Neural progenitor cell (in vitro differentiated cells): ENCODE data around the gene SLC5A10.
"Not testable (repeated sequence)": the region's sequence is repeated elsewhere in the genome, so short reads cannot be mapped to it uniquely, and the experiment has no call there.

ENCODE experiments used
- EZH2 ChIP-seq: fragments of 200-600 bp; sonication (generic); IDR thresholded peaks from 2 replicates; pipeline ENCODE4 v1.6.1; 2017; ENCODE audit warnings: antibody characterized with exemption, mild to moderate bottlenecking, moderate library complexity
- EZH2phosphoT487 ChIP-seq: fragments of 200-600 bp; sonication (generic); IDR thresholded peaks from 2 replicates; pipeline ENCODE4 v1.6.1; 2017; ENCODE audit warnings: antibody characterized with exemption
- TF ChIP-seq, protein P1 (sequence below): fragments of 200-600 bp; sonication (generic); IDR thresholded peaks from 2 replicates; pipeline ENCODE4 v1.5.1; 2017; ENCODE audit warnings: antibody characterized with exemption, mild to moderate bottlenecking

DNA sequence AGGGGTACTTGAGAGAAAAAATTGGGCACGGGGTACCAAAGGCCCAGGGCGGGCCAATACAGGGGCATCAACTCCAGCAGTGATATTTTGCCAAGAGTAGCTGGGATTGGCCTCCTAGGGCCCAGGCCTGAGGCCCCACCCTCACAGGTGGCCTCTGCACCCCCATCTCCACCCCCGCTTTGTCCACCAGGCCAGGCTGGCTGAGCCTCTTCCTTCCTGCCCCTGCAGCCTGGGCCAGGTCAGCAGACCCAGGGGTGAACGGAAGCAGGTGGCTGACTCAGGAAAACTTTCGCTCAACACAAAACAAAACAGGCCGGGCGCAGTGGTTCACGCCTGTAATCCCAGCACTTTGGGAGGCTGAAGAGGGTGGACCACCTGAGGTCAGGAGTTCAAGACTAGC lies 91.1 kb downstream of the SLC5A10 start:
- TF ChIP-seq EZH2, EZH2phosphoT487: not testable (repeated sequence)
- TF ChIP-seq, protein P1, sequence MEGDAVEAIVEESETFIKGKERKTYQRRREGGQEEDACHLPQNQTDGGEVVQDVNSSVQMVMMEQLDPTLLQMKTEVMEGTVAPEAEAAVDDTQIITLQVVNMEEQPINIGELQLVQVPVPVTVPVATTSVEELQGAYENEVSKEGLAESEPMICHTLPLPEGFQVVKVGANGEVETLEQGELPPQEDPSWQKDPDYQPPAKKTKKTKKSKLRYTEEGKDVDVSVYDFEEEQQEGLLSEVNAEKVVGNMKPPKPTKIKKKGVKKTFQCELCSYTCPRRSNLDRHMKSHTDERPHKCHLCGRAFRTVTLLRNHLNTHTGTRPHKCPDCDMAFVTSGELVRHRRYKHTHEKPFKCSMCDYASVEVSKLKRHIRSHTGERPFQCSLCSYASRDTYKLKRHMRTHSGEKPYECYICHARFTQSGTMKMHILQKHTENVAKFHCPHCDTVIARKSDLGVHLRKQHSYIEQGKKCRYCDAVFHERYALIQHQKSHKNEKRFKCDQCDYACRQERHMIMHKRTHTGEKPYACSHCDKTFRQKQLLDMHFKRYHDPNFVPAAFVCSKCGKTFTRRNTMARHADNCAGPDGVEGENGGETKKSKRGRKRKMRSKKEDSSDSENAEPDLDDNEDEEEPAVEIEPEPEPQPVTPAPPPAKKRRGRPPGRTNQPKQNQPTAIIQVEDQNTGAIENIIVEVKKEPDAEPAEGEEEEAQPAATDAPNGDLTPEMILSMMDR = not testable (repeated sequence)
